ENCODE results near the gene RCVRN. TPM values are rescaled to one million over a fixed set of nuclear protein-coding genes. Genes with fewer than 3 reads are reported as not detected.

The RCVRN gene
- total RNA-seq, 1 experiment from 2014 or later, result not detected

GRCh38 chr17:9943343-9943742 is 38.3 kb upstream of the RCVRN start:
- H3K14ac ChIP-seq (ENCODE audit: insufficient read depth, low read length), result no peak overlapping the region
- DNase-seq, result no peak
- no peak overlapping the region for H2BK120ac ChIP-seq (ENCODE audit: low read depth, low read length, poor library complexity, severe bottlenecking)
- no peaks in the 10 kb centered on the region for H3K4me1 ChIP-seq (ENCODE audit: insufficient read depth, low read length)
- H3T11ph ChIP-seq (ENCODE audit: low read length), result no peak overlapping the region
- H3K79me1 ChIP-seq (ENCODE audit: insufficient read depth, low read depth, low read length, poor library complexity, severe bottlenecking), result no peaks in the 10 kb centered on the region
- H4K8ac ChIP-seq (replicated peaks; ENCODE audit: insufficient read length, low read depth, low read length), result no peak overlapping the region
- no peak overlapping the region for H3K27ac ChIP-seq (ENCODE audit: insufficient read length, low read depth, low read length)
- no peak overlapping the region for H3K23ac ChIP-seq (ENCODE audit: insufficient read length, low read depth, low read length)
- TF ChIP-seq CTCF (conservative IDR thresholded peaks at IDR 0.05), result no peak
- H2BK20ac ChIP-seq (ENCODE audit: low read depth, low read length, poor library complexity, severe bottlenecking), result no peak overlapping the region
- no peak overlapping the region for H4K5ac ChIP-seq (ENCODE audit: insufficient read length, low read depth, low read length)
- Mint-ChIP-seq H3K4me1 (no peaks in the 10 kb centered on the region), H3K4me3 (no peak overlapping the region), H3K27me3 (ENCODE audit: low read depth) (peaks cover 2% of the 10 kb centered on the region), H3K9me3 (peaks cover 2 to 3% of the 10 kb centered on the region in 2 experiments; a peak in 3 of 5 replicates), H3K27ac (no peak overlapping the region; a peak in 1 of 7 replicates), H3K36me3 (ENCODE audit: insufficient read depth in 1 of 3, low read depth in 3 of 3) (peaks cover 0 to 7% (median 0%) of the 10 kb centered on the region in 3 experiments; a peak in 2 of 7 replicates)
- no peak overlapping the region for H2BK5ac ChIP-seq (ENCODE audit: insufficient read length, low read length)
- no peak overlapping the region for H2AK5ac ChIP-seq (ENCODE audit: insufficient read length, low read length)
- no peak overlapping the region for H3K4me2 ChIP-seq (ENCODE audit: insufficient read depth, insufficient read length, low read length)
- H2BK15ac ChIP-seq (ENCODE audit: low read depth, low read length), result no peak overlapping the region
- no peak overlapping the region for H2AFZ ChIP-seq (ENCODE audit: low read length)
- H3K79me2 ChIP-seq (ENCODE audit: insufficient read depth, low read length), result no peaks in the 10 kb centered on the region
- H2BK12ac ChIP-seq (ENCODE audit: insufficient read length, low read depth, low read length), result no peak overlapping the region
- no peaks in the 10 kb centered on the region for H3K9me3 ChIP-seq (ENCODE audit: control insufficient read depth, low read depth, low read length)
- no peak overlapping the region for H3K56ac ChIP-seq (ENCODE audit: insufficient read length, low read depth, low read length)
- no peak overlapping the region for H3K9ac ChIP-seq (ENCODE audit: extremely low read depth, insufficient read length, low read length)
- no peak overlapping the region for H4K91ac ChIP-seq (ENCODE audit: insufficient read length, low read depth, low read length)
- whole genome bisulfite sequencing (ENCODE audit: extremely low coverage, insufficient read length, low lambda C conversion rate), result no CpG with 5 or more reads among the region's 9 CpGs
- H3K27me3 ChIP-seq (ENCODE audit: insufficient read depth, low read length), result no peaks in the 10 kb centered on the region
- H3K23me2 ChIP-seq (ENCODE audit: insufficient read length, low read depth, low read length, poor library complexity, severe bottlenecking), result no peaks in the 10 kb centered on the region
- no peak overlapping the region for H3K18ac ChIP-seq (ENCODE audit: insufficient read length, low read depth, low read length)
- H3K4ac ChIP-seq (ENCODE audit: low read depth, low read length), result no peak overlapping the region
- no peaks in the 10 kb centered on the region for H4K20me1 ChIP-seq (ENCODE audit: control insufficient read depth, insufficient read depth, insufficient read length)

Data from H9 (cell line).